Measurements from ENCODE around the gene TNS3.

DNA sequence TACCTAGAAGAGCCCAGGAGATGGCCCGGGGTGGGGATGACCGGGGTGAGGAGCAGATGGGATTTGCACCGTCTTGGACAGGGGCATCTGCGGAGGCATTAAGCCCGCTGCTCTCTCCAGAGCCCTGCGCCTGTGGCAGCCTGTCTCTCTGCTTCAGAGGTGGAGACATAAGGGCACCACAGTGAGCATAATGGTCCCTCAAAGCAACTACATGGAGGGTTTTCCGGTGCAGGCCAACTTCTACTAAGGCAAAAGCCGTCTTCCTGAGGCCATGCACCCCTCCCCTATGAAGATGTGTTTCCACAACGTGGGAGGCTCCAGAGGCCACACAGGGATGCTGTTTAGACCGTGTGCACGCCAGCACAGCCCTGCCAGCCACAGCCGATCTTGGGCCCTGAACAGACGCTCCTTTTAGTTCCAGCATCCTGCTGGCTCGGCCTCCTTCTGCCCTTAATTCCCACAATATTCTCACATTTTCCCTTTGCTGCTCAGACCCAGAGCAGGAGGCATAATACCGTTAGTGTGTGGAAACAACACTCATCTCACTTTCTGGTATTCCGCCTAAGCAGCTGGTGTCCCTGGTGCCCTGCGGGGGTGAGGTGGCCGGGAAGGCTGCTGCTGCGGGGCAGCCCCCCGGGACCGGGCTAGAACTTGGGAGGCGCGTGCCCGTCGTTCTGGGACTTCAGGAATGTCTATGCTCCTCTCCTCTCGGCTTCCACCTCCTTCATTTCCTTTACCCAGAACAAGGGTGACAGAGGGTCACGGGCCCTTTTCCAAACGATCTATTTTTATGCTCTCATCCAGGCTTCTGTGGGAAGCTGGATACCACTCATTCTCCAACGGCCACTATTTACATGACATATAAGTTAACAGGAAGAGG is 266.9 kb downstream of the TNS3 start:
- TF ChIP-seq, protein P1, sequence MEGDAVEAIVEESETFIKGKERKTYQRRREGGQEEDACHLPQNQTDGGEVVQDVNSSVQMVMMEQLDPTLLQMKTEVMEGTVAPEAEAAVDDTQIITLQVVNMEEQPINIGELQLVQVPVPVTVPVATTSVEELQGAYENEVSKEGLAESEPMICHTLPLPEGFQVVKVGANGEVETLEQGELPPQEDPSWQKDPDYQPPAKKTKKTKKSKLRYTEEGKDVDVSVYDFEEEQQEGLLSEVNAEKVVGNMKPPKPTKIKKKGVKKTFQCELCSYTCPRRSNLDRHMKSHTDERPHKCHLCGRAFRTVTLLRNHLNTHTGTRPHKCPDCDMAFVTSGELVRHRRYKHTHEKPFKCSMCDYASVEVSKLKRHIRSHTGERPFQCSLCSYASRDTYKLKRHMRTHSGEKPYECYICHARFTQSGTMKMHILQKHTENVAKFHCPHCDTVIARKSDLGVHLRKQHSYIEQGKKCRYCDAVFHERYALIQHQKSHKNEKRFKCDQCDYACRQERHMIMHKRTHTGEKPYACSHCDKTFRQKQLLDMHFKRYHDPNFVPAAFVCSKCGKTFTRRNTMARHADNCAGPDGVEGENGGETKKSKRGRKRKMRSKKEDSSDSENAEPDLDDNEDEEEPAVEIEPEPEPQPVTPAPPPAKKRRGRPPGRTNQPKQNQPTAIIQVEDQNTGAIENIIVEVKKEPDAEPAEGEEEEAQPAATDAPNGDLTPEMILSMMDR (IDR thresholded peaks at IDR 0.05): no peak
- TF ChIP-seq POLR2A (IDR thresholded peaks at IDR 0.05; ENCODE audit: low read depth) (no peak), POLR2AphosphoS5 (IDR thresholded peaks at IDR 0.05) (no peak), EP300 (IDR thresholded peaks at IDR 0.05) (no peak)
